ENCODE results near the gene YWHAE. TPM values are rescaled to one million over a fixed set of nuclear protein-coding genes. Genes with fewer than 3 reads are reported as not detected.
"Not testable (repeated sequence)": the region's sequence is repeated elsewhere in the genome, so short reads cannot be mapped to it uniquely, and the experiment has no call there.

Gene YWHAE
- total and polyA plus RNA-seq, 9 donors: 288 to 589 (median 452) TPM

GRCh38 chr17:1360975-1361374, 39.0 kb downstream of the YWHAE start:
- no peaks in the 10 kb centered on the region for H3K27me3 ChIP-seq
- intact Hi-C loops (cut with DNase I): loop anchor here in 2 of 4 donors (10.0 kb wide), 2 partner anchors 94 to 154 kb away; partner anchors contain the start of genes CRK (in 1 of the 2) and INPP5K (in 1 of the 2)
- no peaks in the 10 kb centered on the region for H3K36me3 ChIP-seq
- 67 to 69% (median 68%) methylated on average over 12 of the region's 12 CpGs for WGBS, 3 donors
- H3K9me3 ChIP-seq: no peaks in the 10 kb centered on the region
- no peak overlapping the region for H3K4me3 ChIP-seq
- H3K4me1 ChIP-seq (ENCODE audit: insufficient read depth): peaks cover 8% of the 10 kb centered on the region
- no peak for DNase-seq
- no peak for TF ChIP-seq CTCF (IDR thresholded peaks at IDR 0.05)
- no peak for TF ChIP-seq EP300 (IDR thresholded peaks at IDR 0.05)
- TF ChIP-seq POLR2A (IDR thresholded peaks at IDR 0.05): no peak
- H3K27ac ChIP-seq: no peak overlapping the region

GRCh38 chr17:1360315-1360714, 39.7 kb downstream of the YWHAE start:
- DNase-seq: peak in 3 of 5 donors; percentile 34 to 56 (median 47)
- H3K4me1 ChIP-seq (ENCODE audit: insufficient read depth); H3K9me3 ChIP-seq; H3K27ac ChIP-seq; H3K27me3 ChIP-seq; H3K4me3 ChIP-seq; H3K36me3 ChIP-seq: not testable (repeated sequence)
- 14% methylated on average over 5 of the region's 5 CpGs for WGBS, 3 donors
- intact Hi-C loops (cut with DNase I): loop anchor here in 2 of 4 donors (10.0 kb wide), 2 partner anchors 94 to 154 kb away; partner anchors contain the start of genes CRK (in 1 of the 2) and INPP5K (in 1 of the 2)

- H3K36me3 ChIP-seq: no peaks in the 10 kb centered on the region
- no peak for DNase-seq
- no peaks in the 10 kb centered on the region for H3K4me1 ChIP-seq (ENCODE audit: insufficient read depth)
- no peak for TF ChIP-seq POLR2A (IDR thresholded peaks at IDR 0.05)
- TF ChIP-seq CTCF (IDR thresholded peaks at IDR 0.05): no peak
- TF ChIP-seq EP300 (IDR thresholded peaks at IDR 0.05): no peak
- 86 to 93% (median 89%) methylated on average over 7 of the region's 7 CpGs for WGBS, 3 donors
- intact Hi-C loops (cut with DNase I): no loop called here
- H3K27ac ChIP-seq: no peak overlapping the region
- no peaks in the 10 kb centered on the region for H3K27me3 ChIP-seq
- H3K4me3 ChIP-seq: no peak overlapping the region
- H3K9me3 ChIP-seq: no peaks in the 10 kb centered on the region
Observed at GRCh38 chr17:1354030-1354429, 46.0 kb downstream of the YWHAE start.

- intact Hi-C loops (cut with DNase I); DNase-seq; H3K9me3 ChIP-seq; H3K27ac ChIP-seq; H3K4me1 ChIP-seq (ENCODE audit: insufficient read depth); H3K4me3 ChIP-seq; H3K36me3 ChIP-seq; H3K27me3 ChIP-seq: not testable (repeated sequence)
- WGBS, 3 donors: 82 to 88% (median 88%) methylated on average over 16 of the region's 16 CpGs
Observed at GRCh38 chr17:1352530-1352929, 47.5 kb downstream of the YWHAE start.

- Histone ChIP-seq H3K27me3 (no peaks in the 10 kb centered on the region), H3K36me3 (no peaks in the 10 kb centered on the region), H3K27ac (no peak overlapping the region), H3K4me1 (ENCODE audit: insufficient read depth) (no peaks in the 10 kb centered on the region), H3K9me3 (no peaks in the 10 kb centered on the region), H3K4me3 (no peak overlapping the region)
- TF ChIP-seq POLR2A (IDR thresholded peaks at IDR 0.05) (no peak), CTCF (IDR thresholded peaks at IDR 0.05) (no peak), EP300 (IDR thresholded peaks at IDR 0.05) (no peak)
- DNase-seq: no peak
- intact Hi-C loops (cut with DNase I): no loop called here
- WGBS, 3 donors: 76 to 85% (median 83%) methylated on average over 3 of the region's 3 CpGs
Observed at GRCh38 chr17:1351971-1352370, 48.1 kb downstream of the YWHAE start.

Measured in ovary (tissue), 9 donors.